HFF-Myc (cell line): Measurements from ENCODE around the gene TCIRG1.

Experiments
- DNase-seq: peaks from one replicate; pipeline ENCODE4 v3.0.0-alpha.2; 2011; ENCODE audit warnings: low read depth; ENCODE audit errors: extremely low read depth
- H3K4me3 ChIP-seq: replicated peaks from 2 replicates; pipeline ENCODE4 v1.5.1; 2011; ENCODE audit warnings: low read depth, mild to moderate bottlenecking, control low read depth, low read length
- TF ChIP-seq, protein P1 (sequence below): IDR thresholded peaks from 2 replicates; pipeline ENCODE4 v1.5.1; 2012; ENCODE audit warnings: mild to moderate bottlenecking, low read depth, low read length, control low read depth; ENCODE audit errors: missing control alignments

The TCIRG1 gene

DNA sequence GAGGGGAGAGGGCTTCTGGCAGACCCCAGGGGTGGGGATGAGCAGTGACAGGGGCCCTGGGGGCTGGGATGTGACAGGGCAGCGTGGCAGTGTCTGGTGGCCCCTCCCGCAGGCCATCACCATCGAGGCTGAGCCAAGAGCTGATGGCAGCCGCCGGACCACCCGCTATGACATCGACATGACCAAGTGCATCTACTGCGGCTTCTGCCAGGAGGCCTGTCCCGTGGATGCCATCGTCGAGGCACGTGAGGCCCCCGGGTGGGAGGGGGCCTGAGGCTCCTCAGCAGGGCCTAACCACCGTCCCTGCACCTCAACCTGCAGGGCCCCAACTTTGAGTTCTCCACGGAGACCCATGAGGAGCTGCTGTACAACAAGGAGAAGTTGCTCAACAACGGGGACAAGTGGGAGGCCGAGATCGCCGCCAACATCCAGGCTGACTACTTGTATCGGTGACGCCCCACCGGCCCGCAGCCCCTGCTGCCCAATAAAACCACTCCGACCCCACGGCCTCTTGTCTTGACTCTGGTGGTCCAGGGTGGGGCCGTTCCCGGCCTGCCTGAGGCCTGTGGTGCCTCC, 2.6 kb upstream of the TCIRG1 start:
- no peak for DNase-seq
- TF ChIP-seq, protein P1, sequence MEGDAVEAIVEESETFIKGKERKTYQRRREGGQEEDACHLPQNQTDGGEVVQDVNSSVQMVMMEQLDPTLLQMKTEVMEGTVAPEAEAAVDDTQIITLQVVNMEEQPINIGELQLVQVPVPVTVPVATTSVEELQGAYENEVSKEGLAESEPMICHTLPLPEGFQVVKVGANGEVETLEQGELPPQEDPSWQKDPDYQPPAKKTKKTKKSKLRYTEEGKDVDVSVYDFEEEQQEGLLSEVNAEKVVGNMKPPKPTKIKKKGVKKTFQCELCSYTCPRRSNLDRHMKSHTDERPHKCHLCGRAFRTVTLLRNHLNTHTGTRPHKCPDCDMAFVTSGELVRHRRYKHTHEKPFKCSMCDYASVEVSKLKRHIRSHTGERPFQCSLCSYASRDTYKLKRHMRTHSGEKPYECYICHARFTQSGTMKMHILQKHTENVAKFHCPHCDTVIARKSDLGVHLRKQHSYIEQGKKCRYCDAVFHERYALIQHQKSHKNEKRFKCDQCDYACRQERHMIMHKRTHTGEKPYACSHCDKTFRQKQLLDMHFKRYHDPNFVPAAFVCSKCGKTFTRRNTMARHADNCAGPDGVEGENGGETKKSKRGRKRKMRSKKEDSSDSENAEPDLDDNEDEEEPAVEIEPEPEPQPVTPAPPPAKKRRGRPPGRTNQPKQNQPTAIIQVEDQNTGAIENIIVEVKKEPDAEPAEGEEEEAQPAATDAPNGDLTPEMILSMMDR, result no peak
- no peak overlapping the region for H3K4me3 ChIP-seq

DNA sequence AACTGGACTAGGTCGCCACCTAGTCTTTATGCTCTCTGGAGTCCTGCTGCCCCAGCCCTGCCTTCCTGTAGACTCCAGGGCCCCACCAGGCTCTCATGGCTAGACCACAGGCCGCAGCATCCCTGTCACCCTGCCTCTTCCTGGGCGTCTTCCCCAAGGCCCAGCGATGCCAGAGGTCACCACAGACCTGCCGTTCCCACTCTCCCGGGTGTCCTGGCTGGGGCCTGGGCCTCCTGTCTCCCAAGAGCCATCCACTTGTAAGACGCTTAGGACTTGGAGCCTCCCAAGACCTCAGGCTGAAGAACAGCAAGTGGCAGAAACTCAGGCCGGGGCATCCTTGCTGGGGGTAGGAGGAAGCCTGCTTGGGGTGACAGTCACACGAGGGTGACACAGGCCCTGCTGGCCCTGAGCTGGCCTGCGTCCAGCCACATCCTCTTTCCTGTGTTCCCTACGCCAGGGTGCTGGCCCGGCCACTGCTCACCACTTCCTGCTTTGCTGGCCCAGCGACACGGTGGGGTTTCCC, 2.0 kb upstream of the TCIRG1 start:
- H3K4me3 ChIP-seq, result no peak overlapping the region
- no peak for DNase-seq

DNA sequence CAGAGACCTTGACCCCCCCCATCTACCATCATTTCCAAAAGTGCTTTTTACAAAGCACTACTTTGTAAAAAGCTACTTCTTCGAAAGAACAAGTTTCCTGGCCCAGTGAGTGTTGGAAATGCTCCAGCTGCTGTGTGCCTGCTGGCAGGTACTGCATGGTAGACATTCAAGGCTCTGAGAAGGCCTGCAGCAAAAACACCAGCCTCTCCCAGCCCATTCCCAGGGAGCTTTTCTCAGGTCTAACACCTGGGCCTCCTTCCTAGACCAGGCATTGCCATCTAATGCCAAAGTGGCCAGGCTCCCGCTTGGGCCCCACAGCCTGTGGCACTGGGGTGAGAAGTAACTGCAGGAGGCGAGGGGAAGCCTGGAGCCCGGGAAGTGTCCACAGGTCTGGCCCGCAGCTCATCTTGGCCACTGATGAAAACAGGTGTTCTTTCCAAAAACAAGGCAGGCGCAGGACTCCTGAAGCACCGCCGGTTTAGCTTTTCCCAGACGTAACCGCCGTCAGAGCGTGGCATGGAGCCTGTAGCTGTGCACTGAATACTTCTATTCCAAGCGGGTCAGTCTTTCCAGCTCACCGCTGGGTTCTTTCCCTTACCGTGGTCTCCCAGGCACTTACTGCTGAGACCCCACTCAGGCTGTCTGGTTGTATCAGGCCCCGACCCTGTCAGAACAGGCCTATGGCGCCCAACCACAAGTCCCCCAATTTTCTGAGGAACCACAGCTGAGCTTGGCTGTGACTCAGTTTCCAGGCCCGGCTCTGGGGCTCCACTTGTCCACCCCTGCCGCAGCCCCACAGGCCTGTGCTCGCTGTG, 1.2 kb upstream of the TCIRG1 start:
- TF ChIP-seq, protein P1, result no peak
- H3K4me3 ChIP-seq, result no peak overlapping the region
- no peak for DNase-seq

More for the DNA sequence above, 2.0 kb upstream of the TCIRG1 start:
- TF ChIP-seq, protein P1, result no peak

DNA sequence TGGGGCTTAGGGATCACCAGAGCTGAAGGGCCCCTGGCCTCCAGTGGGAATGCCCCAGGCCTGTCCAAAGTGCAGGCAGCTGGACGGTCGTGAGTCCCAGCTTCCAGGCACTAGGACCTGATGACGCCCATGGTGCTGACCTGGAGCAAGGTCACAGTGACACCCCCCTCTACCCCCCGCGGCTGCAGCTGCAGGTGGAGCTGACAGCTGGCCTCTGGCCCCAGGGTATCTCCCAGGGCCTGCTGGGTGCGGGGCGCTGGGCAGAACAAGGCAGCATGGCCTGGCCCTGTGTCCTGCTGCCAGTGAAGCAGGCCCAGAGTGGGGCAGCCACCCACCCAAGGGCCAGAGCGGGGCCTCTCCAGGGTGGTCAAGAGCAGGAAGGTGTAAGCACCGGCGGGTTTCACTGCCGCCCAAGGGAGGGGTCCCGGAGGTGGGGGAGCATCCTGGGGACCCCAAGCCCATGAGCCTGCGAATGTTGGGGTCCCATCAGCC, 553 bp upstream of the TCIRG1 start:
- TF ChIP-seq, protein P1, result no peak
- H3K4me3 ChIP-seq, result peak overlapping the region; percentile 57
- DNase-seq, result no peak

DNA sequence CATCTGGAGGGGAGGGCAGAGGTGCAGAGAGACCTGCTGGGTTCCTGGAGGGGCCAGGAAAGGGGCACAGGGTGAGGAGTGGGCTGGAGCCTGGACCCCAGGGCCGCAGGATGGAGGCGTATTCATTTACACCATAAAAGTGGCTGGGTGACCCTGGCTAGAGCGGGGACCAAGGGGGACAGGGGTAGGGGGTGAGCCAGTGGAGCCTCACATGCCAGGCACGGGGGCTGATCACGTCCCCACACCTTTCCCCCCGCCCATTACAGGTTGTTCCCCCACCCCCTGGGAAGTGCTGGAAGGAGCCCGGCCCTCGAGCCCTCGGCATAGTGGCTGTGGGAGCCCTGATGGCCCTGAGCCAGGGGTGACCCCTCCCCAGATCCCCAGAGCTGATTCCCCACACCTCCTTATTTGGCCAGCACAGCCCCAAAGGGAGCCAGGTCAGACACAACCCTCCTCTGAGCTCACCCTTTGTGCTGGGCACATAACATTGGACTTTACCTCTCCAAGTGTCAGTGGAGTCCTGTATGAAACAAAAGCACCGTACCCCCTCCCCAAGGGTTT, 781 bp downstream of the TCIRG1 start:
- H3K4me3 ChIP-seq, result peak overlapping the region; percentile 57
- TF ChIP-seq, protein P1, result no peak
- DNase-seq, result no peak

DNA sequence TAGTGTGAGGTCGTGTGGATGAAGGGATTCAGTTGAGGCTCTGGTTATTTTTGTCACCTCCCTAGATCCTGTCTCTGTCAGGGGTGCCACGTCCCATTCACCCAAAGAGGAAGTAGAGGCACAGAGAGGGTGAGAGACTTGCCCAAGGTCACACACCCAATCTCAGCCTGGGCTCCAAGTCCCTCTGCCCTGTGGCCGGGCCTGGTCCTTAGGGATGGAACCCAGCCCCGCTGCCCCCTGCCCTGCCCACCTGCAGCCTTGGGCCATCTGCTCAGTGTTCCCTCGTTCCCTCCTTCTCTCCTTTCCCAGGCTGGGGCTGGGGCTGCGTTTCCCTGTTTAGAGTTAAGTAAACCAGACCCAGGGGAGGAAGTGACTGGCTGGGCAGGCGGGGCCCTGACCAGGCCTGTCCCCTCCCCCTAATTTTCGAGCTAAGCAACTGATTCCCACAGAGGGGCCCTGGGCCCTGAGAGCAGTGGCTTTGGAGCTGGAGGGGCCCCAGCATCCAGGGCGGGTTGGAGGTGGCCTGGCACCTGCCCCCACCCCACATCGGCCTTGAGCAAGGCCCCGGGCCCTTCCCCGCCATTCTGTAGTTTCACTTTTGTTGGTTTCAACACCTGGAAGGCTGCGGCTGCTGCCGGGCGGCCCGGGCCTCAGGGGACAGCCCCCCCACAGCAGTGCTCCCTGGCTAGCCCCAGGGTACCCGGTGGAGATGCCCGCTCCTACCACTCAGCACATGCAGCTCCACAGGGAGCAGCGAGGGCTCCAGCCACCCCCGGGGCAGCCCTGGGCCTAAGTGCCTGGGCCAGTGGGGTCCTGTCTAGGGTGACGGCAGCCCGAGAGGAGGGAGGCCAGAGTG, 1.5 kb downstream of the TCIRG1 start:
- peak overlapping the region; percentile 57 for H3K4me3 ChIP-seq
- peak; percentile 19 for DNase-seq
- TF ChIP-seq, protein P1, result no peak
